Activated naive CD8-positive, alpha-beta T cell treated with anti-CD3 and anti-CD28 coated beads for 36 hours (primary cell): ENCODE measurements around the gene COQ5. TPM values are rescaled to one million over a fixed set of nuclear protein-coding genes. Genes with fewer than 3 reads are reported as not detected.
"Not testable (repeated sequence)": the region's sequence is repeated elsewhere in the genome, so short reads cannot be mapped to it uniquely, and the experiment has no call there.

Source experiments
- DNase-seq: peaks from one replicate; pipeline ENCODE4 v3.0.0; 2021
- H3K27ac Mint-ChIP-seq: one replicate; pipeline ENCODE4 v1.8.0; 2022; ENCODE audit warnings: mild to moderate bottlenecking, moderate library complexity, mixed read lengths
- H3K27me3 Mint-ChIP-seq: one replicate; pipeline ENCODE4 v1.8.0; 2022; ENCODE audit warnings: mild to moderate bottlenecking, mixed read lengths
- H3K36me3 Mint-ChIP-seq: one replicate; pipeline ENCODE4 v1.8.0; 2021; ENCODE audit warnings: mild to moderate bottlenecking, mixed read lengths
- H3K4me1 Mint-ChIP-seq: one replicate; pipeline ENCODE4 v1.8.0; 2021; ENCODE audit warnings: mixed read lengths
- H3K4me3 Mint-ChIP-seq: one replicate; pipeline ENCODE4 v1.8.0; 2022; ENCODE audit warnings: mild to moderate bottlenecking, moderate library complexity, mixed read lengths
- H3K9me3 Mint-ChIP-seq: one replicate; pipeline ENCODE4 v1.8.0; 2022; ENCODE audit warnings: mixed read lengths
- total RNA-seq, 2 experiments: library from RNA; stranded (reverse); gene quantifications; one replicate each; pipeline ENCODE4 v1.2.3, GENCODE V29; 2021

COQ5 gene
- total RNA-seq, 2 experiments from 2014 or later, result 35.0 to 35.6 TPM

DNA sequence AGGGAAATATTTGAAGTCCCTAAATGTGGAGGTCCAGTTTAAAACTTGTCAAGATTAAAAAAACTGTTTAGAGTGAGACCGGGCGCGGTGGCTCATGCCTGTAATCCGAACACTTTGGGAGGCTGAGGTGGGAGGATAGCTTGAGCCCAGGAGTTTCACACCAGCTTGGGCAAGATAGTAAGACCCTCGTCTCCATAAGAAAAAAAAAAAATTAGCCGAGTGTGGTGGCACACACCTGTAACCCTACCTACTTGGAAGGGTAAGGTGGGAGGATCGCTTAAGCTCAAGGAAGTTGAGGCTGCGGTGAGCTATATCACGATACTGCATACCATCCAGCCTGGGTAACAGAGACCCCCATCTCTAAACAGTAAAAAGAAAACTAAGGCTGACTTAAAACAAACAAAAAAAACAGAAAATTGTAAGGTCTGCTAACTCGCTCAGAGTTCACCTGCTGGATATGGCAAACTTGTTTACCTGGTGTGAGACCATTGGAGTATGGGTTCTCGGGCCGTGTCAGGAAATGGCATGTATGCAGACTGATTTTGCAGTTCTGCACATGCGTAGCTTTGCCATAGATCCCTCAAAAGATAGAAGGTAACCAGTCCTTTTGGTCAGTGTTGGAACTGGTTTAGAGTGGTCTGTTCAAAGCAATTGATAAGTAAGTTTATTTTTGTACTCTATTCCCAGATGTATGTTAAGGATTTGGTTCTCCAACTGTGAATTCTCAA, 7.3 kb upstream of the COQ5 start:
- peaks cover 40% of the 10 kb centered on the region for H3K36me3 Mint-ChIP-seq
- peak; percentile 21 for DNase-seq
- peak overlapping the region; percentile 77 for H3K27ac Mint-ChIP-seq
- H3K27me3 Mint-ChIP-seq, result no peaks in the 10 kb centered on the region
- peaks cover 48% of the 10 kb centered on the region for H3K4me1 Mint-ChIP-seq
- peak overlapping the region; percentile 91 for H3K4me3 Mint-ChIP-seq
- no peaks in the 10 kb centered on the region for H3K9me3 Mint-ChIP-seq

DNA sequence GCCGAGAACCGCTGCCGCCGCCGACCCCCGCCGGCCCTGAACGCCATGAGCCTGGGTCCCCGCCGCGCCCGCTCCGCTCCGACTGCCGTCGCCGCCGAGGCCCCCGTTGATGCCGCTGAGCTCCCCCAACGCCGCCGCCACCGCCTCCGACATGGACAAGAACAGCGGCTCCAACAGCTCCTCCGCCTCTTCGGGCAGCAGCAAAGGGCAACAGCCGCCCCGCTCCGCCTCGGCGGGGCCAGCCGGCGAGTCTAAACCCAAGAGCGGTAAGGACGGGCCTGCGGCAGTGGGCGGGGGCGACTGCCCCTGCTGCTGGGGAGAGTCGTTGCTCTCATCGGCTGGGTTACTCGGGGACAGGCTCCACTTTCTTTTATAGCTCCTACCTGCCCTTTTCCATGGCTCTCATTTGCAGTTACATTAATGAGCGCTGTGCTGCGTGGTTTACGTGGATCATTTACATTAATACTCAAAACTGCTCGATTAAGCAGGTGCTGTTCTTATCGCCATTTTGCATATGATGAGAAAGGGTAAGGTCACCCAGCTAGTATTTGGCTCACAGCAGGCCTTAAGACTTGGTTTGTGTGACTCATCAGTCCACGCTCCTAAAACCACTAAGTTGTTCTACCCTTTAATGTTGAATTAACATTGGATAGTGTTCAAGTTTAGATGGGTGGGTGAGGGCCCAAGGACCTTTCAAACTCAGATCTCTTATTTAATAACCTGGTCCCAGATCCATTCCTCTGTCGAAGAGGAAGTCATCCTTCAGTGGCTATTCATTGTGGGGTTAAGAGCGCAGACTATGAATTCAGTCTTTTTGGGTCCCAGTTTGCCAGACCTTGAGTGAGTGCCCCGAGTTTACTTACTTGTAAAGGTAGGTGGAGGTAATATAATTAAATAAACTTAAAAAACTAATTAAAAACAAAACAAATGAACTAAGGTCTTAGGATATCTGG, 6.0 kb upstream of the COQ5 start:
- Mint-ChIP-seq H3K4me1 (peaks cover 41% of the 10 kb centered on the region), H3K27ac (peak overlapping the region; percentile 96), H3K4me3 (peak overlapping the region; percentile 91), H3K36me3 (peaks cover 36% of the 10 kb centered on the region), H3K9me3 (no peaks in the 10 kb centered on the region), H3K27me3 (no peaks in the 10 kb centered on the region)
- DNase-seq, result peak; percentile 69

DNA sequence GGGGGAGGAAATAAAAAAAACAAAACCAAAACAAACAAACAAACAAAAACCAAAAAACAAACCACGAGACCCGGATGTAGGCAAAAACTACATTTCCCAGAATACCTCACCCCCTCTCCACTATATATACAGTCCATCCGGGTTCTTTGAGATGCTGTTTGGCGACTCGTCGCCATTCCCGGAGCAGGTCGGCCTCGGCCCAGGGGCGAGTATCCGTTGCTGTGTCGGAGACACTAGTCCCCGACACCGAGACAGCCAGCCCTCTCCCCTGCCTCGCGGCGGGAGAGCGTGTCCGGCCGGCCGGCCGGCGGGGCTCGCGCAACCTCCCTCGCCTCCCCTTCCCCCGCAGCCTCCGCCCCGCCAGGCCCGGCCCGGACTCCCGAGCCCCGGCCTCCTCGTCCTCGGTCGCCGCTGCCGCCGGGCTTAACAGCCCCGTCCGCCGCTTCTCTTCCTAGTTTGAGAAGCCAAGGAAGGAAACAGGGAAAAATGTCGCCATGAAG, 5.3 kb upstream of the COQ5 start, which contains the start of gene RNF10:
RNF10 (plus strand) TSS at position 154 of the 500 bp plus-strand sequence. CDS start 456 bp downstream, outside the sequence.
- Mint-ChIP-seq H3K4me3 (peak within 1 kb of the TSS; percentile 91), H3K36me3 (peaks cover 30% of the 10 kb centered on the region), H3K27me3 (no peaks in the 10 kb centered on the region), H3K4me1 (peaks cover 42% of the 10 kb centered on the region), H3K27ac (peak within 1 kb of the TSS; percentile 96), H3K9me3 (no peaks in the 10 kb centered on the region)
- peak; percentile 72 for DNase-seq

DNA sequence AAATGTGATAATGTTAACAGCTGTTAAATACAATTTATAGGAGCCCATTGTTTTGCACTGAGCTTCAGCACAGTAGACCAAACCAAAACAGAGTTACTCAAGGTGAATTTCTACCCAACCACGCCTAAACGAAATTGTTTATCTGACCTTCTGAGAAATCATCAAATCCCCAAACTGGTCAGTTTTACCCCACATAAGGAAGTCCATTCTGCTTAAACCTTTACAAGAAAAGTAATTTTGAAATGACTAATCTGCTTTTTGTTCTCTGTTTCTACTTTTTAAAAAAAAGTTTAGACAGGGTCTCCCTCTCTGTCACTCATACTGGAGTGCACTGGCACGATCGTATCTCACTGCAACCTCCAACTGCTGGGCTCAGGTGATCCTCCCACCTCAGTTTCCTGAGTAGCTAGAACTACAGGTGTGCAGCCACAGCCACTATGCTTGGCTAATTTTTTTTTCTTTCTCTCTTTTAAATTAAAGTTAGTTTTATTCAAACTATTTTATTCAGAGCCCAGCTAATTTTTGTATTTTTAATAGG, 3.8 kb upstream of the COQ5 start:
- Mint-ChIP-seq H3K4me1 (peaks cover 27% of the 10 kb centered on the region), H3K36me3 (peaks cover 25% of the 10 kb centered on the region), H3K27me3 (no peaks in the 10 kb centered on the region), H3K9me3 (no peaks in the 10 kb centered on the region), H3K27ac (no peak overlapping the region), H3K4me3 (no peak overlapping the region)
- DNase-seq, result no peak

DNA sequence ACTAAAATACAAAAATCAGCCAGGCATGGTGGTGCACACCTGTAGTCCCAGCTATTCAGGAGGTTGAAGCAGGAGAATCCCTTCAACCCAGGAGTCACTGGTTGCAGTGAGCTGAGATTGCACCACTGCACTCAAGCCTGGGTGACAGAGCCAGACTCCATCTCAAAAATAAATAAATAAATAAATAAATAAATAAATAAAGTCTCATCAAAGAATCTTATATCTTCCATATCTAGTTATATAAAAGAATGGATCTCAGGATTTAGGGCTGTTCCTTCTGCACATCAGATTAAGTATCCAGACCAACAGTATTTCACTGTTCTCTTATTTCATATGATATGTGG, 1.4 kb upstream of the COQ5 start:
- not testable (repeated sequence) for H3K4me3 Mint-ChIP-seq, H3K27me3 Mint-ChIP-seq, H3K36me3 Mint-ChIP-seq

DNA sequence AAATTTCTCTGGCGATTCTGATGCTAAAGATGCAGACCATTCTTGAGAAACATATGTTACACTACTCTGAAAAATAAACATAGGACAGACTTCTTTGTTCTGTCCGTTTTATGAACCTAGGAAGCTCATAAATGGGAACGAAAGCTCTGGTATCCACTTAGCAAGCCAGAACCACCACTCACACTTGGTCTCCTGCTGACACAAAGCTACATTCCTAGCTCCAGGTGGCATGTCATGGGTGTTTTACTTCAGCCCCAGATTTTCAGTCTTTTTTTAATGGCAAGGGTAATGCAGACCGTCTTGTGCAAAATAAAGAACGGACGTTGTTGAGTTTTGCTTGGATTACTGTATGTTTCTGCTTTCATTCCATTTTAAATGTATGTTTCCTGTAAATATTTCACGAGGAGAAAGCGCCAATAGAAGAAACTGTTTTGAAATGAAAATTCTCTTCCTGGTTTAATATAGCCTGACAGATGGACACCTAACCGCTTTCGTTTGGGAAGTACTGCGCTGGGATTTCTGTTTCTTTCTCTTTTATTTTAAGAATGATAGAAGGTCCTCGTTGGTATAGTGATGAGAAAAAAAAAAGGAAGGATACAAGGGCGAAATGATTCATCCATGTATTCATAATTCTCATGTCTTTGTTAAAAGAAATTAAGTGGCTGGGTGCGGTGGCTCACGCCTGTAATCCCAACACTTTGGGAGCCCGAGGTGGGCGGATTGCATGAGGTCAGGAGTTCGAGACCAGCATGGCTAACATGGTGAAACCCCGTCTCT, 871 bp upstream of the COQ5 start:
- DNase-seq, result no peak
- Mint-ChIP-seq H3K36me3 (peaks cover 6% of the 10 kb centered on the region), H3K4me1 (peaks cover 12% of the 10 kb centered on the region)

More for the DNA sequence above, 1.4 kb upstream of the COQ5 start:
- not testable (repeated sequence) for H3K9me3 Mint-ChIP-seq, H3K27ac Mint-ChIP-seq, DNase-seq
- H3K4me1 Mint-ChIP-seq, result peaks cover 12% of the 10 kb centered on the region

DNA sequence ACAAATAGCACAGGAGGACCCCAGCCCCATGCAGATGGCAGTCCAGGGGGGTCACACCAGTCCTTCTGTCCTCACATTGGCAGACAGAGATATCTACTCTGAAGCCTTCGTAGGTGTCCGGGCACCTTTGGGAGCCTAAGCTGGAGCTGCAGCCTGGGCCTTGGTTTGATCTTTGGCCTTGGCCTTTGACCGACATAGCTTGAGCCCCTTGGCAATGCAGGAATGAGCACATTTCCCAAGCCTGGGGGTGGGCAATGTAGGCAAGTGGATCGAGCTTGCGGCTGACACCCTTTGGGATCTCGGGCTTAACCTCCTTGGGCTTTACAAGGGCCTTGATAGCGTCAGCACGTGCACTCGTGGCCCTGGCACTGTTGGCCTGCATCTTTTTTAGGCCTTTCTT, 6.4 kb downstream of the COQ5 start:
- no peaks in the 10 kb centered on the region for H3K9me3 Mint-ChIP-seq
- no peak overlapping the region for H3K4me3 Mint-ChIP-seq
- H3K27ac Mint-ChIP-seq, result no peak overlapping the region

More for the DNA sequence above, 871 bp upstream of the COQ5 start:
- Mint-ChIP-seq H3K9me3 (no peaks in the 10 kb centered on the region), H3K4me3 (peak overlapping the region; percentile 100), H3K27ac (peak overlapping the region; percentile 99), H3K27me3 (no peaks in the 10 kb centered on the region)

DNA sequence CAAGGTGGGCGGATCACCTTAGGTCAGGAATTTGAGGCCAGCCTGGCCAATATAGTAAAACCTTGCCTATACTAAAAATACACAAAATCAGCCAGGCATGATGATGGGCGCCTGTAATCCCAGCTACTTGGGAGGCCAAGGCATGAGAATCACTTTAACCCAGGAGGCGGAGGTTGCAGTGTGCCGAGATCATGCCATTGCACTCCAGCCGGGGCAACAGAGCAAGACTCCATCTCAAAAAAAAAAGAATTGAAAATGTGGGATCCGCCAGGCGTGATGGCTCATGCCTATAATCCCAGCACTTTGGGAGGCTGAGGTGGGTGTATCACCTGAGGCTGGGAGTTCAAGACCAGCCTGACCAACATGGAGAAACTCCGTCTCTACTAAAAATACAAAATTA, 9.6 kb downstream of the COQ5 start:
- not testable (repeated sequence) for H3K4me1 Mint-ChIP-seq, H3K27ac Mint-ChIP-seq, H3K27me3 Mint-ChIP-seq, H3K4me3 Mint-ChIP-seq, DNase-seq, H3K9me3 Mint-ChIP-seq, H3K36me3 Mint-ChIP-seq

More for the DNA sequence above, 6.4 kb downstream of the COQ5 start:
- no peak for DNase-seq
- Mint-ChIP-seq H3K36me3 (peaks cover 6% of the 10 kb centered on the region), H3K27me3 (no peaks in the 10 kb centered on the region), H3K4me1 (peaks cover 4% of the 10 kb centered on the region)

DNA sequence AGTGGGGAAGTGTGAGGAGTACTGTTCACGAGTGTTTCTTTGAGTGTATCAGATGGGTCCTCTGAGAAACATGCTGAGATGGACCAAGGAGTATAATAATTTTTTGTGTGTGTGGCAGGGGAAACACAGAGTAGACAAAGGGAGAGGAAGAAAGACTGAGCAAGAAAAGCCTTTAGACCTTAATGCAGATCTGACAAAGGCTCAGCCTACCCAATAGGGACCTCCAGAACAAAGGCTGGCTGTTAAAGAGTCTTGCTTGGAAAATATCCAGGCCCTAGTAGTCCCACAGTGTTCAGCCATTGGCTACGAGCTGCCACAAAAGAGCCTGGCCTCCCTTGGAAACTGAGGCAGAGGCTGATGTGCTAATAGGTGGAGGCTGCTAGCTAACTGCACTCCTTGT, 13.5 kb downstream of the COQ5 start:
- no peak overlapping the region for H3K4me3 Mint-ChIP-seq
- no peak for DNase-seq
- H3K9me3 Mint-ChIP-seq, result no peaks in the 10 kb centered on the region
- H3K4me1 Mint-ChIP-seq, result no peaks in the 10 kb centered on the region
- peaks cover 5% of the 10 kb centered on the region for H3K36me3 Mint-ChIP-seq
- no peak overlapping the region for H3K27ac Mint-ChIP-seq
- no peaks in the 10 kb centered on the region for H3K27me3 Mint-ChIP-seq

DNA sequence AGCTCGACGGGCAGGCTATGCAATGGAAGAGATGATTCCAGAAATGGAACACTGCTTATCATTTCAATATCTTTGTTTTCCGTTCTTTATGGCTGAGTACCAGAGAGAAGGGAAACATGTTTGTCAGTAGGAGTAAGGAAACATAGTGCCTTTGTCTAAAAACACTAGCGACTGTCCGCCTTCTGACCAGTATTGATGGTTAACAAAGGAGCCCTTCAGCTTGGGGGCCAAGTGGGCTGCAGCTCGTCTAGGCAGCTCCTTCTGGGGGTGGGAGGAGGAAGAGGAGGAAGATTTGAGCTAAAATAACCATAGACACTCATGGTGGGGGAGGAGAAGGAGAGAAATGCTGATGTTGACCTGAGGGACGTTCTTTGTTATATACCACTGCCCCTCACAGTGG, 15.0 kb downstream of the COQ5 start:
- Mint-ChIP-seq H3K36me3 (peaks cover 8% of the 10 kb centered on the region), H3K27ac (no peak overlapping the region), H3K27me3 (no peaks in the 10 kb centered on the region), H3K4me1 (no peaks in the 10 kb centered on the region), H3K4me3 (no peak overlapping the region), H3K9me3 (no peaks in the 10 kb centered on the region)
- DNase-seq, result no peak

DNA sequence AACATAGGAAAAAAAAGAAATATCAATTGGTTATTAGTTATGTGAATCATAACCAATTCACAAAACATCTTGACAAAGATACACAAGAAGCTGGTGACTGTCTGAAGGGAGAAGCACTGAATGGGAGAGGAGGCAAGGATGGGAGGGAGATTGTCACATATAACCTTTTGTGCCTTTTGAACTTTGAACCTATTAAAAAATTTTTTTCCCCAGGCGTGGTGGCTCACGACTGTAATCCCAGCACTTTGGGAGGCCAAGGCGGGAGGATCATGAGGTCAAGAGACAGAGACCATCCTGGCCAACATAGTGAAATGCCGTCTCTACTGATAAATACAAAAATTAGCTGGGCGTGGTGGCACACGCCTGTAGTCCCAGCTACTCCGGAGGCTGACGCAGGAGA, 20.4 kb downstream of the COQ5 start:
- Mint-ChIP-seq H3K9me3 (no peaks in the 10 kb centered on the region), H3K27me3 (no peaks in the 10 kb centered on the region), H3K27ac (no peak overlapping the region), H3K4me1 (no peaks in the 10 kb centered on the region), H3K36me3 (peaks cover 12% of the 10 kb centered on the region), H3K4me3 (no peak overlapping the region)
- no peak for DNase-seq

DNA sequence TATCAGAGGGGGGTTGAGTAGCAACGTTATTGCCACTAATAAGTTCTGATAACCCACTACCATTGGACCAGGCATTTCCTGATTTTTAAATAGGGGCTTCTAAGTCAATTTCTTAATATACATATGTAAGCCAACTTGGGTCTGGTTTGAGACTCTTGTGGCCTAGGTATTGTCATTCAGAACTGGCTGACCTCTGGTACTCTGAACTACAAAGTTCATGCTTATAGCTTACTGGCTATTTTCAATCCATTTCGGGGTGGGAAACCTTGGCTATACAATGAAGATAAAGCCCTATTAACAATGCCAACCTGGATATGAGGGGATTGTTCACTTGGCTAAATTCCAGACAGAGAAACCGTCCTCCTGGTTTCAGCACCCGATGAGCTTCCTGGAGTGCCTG, 24.4 kb downstream of the COQ5 start:
- Mint-ChIP-seq H3K4me1 (no peaks in the 10 kb centered on the region), H3K36me3 (peaks cover 11% of the 10 kb centered on the region), H3K4me3 (no peak overlapping the region), H3K27me3 (no peaks in the 10 kb centered on the region), H3K9me3 (no peaks in the 10 kb centered on the region), H3K27ac (no peak overlapping the region)
- DNase-seq, result no peak

DNA sequence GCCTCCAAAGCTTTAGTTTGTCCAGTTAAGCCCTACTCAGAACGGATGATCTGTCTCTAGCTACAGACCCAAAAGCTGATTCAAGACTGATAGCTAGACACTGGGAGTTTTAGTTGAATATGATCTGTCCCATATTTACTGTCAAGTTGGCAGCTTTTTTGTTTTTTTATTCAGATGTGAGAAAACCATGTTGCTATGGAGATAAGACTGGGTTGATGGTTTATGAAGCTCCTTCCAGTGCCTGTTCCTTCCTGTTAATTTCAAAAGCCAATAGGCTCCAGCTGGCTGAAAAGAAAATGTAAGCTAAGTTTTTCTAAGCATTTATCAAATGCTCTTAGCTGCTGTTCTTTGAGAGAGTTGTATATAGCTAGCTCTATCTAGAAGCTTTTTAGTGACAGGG, 28.4 kb downstream of the COQ5 start:
- Mint-ChIP-seq H3K27me3 (no peaks in the 10 kb centered on the region), H3K27ac (no peak overlapping the region), H3K9me3 (no peaks in the 10 kb centered on the region), H3K4me3 (no peak overlapping the region), H3K36me3 (peaks cover 30% of the 10 kb centered on the region), H3K4me1 (peaks cover 12% of the 10 kb centered on the region)
- DNase-seq, result no peak

DNA sequence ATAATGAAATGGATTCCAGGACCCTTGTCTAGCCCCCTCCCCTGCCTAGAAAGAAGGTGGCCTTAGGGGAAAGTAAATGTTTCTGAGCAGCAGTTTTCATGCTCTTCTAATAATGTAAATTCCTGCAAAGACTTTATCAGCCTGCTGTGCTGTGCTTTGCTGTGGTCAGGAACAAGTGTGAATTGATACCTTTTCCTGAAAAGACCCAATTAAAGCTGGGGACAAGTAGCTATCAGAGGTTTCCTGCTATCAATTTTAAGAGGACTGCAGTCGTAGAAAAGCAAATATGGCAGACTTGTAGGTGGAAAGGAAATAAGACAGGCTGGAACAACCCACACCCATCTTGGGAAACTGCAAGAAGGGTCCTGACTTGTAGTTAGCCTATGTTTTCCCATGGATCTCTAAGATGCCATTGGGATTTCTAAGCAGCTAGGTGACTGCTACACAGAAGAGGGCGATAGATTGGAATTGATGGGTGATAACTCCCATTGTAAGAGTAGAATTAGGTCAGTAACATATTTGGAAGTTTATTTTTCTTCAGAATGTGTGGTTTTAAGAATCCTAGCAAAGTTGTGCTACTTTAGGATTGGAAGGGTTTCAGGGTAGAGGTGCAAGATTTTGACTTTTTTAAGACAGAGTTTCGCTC, 30.0 kb downstream of the COQ5 start:
- Mint-ChIP-seq H3K9me3 (no peaks in the 10 kb centered on the region), H3K27ac (no peak overlapping the region), H3K4me1 (peaks cover 22% of the 10 kb centered on the region), H3K27me3 (no peaks in the 10 kb centered on the region), H3K4me3 (no peak overlapping the region), H3K36me3 (peaks cover 30% of the 10 kb centered on the region)
- DNase-seq, result no peak
